ENCODE data around the gene MIB1. TPM values are rescaled to one million over a fixed set of nuclear protein-coding genes. Genes with fewer than 3 reads are reported as not detected.
A peak's percentile ranks its signal among the peaks of the same experiment; 100 is the strongest.

MIB1 gene
- total RNA-seq, 1 donor from 2014 or later: 63.8 TPM

DNA sequence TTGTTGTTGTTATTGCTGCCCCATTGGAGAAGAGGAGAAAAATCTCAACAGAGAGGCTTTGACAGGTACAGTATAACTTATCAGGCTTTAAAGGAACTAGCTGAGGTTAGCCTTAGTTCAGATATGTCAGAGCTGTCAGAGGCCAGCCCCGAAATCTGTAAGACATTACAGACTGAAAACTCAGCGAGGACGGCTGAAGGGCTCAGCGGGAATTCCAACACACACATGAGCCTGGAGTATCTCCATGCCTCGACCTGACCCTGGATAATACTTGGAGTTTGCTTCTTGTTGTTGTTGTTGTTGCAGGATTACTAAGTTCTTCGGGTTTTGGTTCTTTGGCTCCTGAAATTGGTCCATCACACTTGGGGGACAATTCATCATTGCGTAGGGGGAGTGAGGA, 166.9 kb downstream of the MIB1 start:
- DNase-seq (ENCODE audit: extremely low spot score, unreplicated experiment): no peak
- H3K9me3 Mint-ChIP-seq (ENCODE audit: unreplicated experiment): no peaks in the 10 kb centered on the region
- H3K36me3 Mint-ChIP-seq (ENCODE audit: unreplicated experiment): no peaks in the 10 kb centered on the region
- H3K4me1 Mint-ChIP-seq (ENCODE audit: unreplicated experiment): no peaks in the 10 kb centered on the region
- TF ChIP-seq, protein P1, sequence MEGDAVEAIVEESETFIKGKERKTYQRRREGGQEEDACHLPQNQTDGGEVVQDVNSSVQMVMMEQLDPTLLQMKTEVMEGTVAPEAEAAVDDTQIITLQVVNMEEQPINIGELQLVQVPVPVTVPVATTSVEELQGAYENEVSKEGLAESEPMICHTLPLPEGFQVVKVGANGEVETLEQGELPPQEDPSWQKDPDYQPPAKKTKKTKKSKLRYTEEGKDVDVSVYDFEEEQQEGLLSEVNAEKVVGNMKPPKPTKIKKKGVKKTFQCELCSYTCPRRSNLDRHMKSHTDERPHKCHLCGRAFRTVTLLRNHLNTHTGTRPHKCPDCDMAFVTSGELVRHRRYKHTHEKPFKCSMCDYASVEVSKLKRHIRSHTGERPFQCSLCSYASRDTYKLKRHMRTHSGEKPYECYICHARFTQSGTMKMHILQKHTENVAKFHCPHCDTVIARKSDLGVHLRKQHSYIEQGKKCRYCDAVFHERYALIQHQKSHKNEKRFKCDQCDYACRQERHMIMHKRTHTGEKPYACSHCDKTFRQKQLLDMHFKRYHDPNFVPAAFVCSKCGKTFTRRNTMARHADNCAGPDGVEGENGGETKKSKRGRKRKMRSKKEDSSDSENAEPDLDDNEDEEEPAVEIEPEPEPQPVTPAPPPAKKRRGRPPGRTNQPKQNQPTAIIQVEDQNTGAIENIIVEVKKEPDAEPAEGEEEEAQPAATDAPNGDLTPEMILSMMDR (IDR thresholded peaks at IDR 0.05): no peak
- no peak overlapping the region for H3K4me3 Mint-ChIP-seq (ENCODE audit: unreplicated experiment)
- no peak overlapping the region for H3K27ac Mint-ChIP-seq (ENCODE audit: unreplicated experiment)
- H3K27me3 Mint-ChIP-seq (ENCODE audit: unreplicated experiment): peaks cover 44% of the 10 kb centered on the region

DNA sequence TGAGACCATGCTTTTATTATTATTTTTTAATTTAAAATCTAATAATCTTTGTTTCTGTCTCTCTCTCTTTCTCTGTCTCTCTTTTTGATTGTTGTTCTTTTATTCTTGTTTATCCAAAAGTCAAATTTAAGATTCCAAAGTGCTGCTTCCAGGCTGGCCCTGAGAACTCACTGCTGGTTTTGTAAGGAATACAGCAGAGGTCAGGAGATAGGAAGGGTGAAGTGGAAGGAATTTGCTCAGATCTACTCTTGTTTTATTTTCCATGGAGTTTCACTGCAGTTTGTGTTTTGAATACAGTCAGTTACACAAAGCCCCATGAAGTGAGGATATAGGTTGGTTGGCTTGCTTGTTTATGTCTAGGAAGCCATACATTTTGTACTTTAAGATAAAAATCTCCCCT, 168.1 kb downstream of the MIB1 start:
- no peaks in the 10 kb centered on the region for H3K36me3 Mint-ChIP-seq (ENCODE audit: unreplicated experiment)
- H3K27ac Mint-ChIP-seq (ENCODE audit: unreplicated experiment): no peak overlapping the region
- H3K9me3 Mint-ChIP-seq (ENCODE audit: unreplicated experiment): no peaks in the 10 kb centered on the region
- H3K4me1 Mint-ChIP-seq (ENCODE audit: unreplicated experiment): no peaks in the 10 kb centered on the region
- peaks cover 45% of the 10 kb centered on the region for H3K27me3 Mint-ChIP-seq (ENCODE audit: unreplicated experiment)
- no peak overlapping the region for H3K4me3 Mint-ChIP-seq (ENCODE audit: unreplicated experiment)
- TF ChIP-seq, protein P1 (IDR thresholded peaks at IDR 0.05): no peak
- no peak for DNase-seq (ENCODE audit: extremely low spot score, unreplicated experiment)

DNA sequence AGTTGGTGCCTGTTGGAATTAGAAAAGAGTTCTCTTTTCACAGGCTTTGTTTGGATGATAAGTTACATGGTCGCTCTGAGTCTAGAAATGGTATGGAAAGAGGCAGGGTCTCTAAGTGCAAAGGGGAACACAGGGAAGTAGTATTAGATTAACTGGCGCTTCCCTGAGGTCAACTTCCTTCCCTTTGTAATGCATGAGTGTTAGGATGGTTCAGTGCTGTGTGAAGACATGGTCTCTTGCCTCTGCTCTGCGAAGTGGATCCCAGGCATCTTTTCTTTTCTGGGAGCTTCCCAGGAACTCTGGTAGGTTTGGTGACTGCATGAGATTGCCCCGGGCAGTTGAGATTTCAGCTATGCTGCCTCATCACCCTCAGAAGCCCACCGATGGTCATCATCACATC, 170.3 kb downstream of the MIB1 start:
- no peaks in the 10 kb centered on the region for H3K36me3 Mint-ChIP-seq (ENCODE audit: unreplicated experiment)
- H3K4me1 Mint-ChIP-seq (ENCODE audit: unreplicated experiment): no peaks in the 10 kb centered on the region
- H3K9me3 Mint-ChIP-seq (ENCODE audit: unreplicated experiment): no peaks in the 10 kb centered on the region
- TF ChIP-seq, protein P1 (IDR thresholded peaks at IDR 0.05): no peak
- H3K4me3 Mint-ChIP-seq (ENCODE audit: unreplicated experiment): no peak overlapping the region
- peaks cover 42% of the 10 kb centered on the region for H3K27me3 Mint-ChIP-seq (ENCODE audit: unreplicated experiment)
- no peak for DNase-seq (ENCODE audit: extremely low spot score, unreplicated experiment)
- no peak overlapping the region for H3K27ac Mint-ChIP-seq (ENCODE audit: unreplicated experiment)

DNA sequence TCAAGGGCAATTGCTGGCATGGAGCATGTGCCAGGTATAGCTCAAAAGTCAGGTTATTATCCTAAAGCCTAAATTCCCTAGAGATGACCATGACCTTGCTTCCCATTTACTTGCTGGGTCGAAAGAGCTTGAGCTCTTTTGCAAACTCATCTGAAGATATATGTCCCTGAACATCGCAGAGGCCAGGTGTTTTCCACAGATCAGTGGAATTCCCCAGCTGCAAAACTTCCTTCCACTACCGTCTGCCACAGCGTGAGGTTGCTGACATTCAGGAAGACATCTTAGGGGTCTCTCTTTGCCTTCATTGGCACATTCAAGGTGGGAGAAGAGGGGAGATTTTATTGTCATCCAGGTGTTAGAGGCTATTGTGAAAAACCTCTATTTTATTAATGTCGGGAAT, 171.0 kb downstream of the MIB1 start:
- Mint-ChIP-seq H3K27ac (ENCODE audit: unreplicated experiment) (no peak overlapping the region), H3K4me1 (ENCODE audit: unreplicated experiment) (no peaks in the 10 kb centered on the region), H3K36me3 (ENCODE audit: unreplicated experiment) (no peaks in the 10 kb centered on the region), H3K27me3 (ENCODE audit: unreplicated experiment) (peaks cover 42% of the 10 kb centered on the region), H3K9me3 (ENCODE audit: unreplicated experiment) (no peaks in the 10 kb centered on the region), H3K4me3 (ENCODE audit: unreplicated experiment) (no peak overlapping the region)
- TF ChIP-seq, protein P1 (IDR thresholded peaks at IDR 0.05): no peak
- no peak for DNase-seq (ENCODE audit: extremely low spot score, unreplicated experiment)

DNA sequence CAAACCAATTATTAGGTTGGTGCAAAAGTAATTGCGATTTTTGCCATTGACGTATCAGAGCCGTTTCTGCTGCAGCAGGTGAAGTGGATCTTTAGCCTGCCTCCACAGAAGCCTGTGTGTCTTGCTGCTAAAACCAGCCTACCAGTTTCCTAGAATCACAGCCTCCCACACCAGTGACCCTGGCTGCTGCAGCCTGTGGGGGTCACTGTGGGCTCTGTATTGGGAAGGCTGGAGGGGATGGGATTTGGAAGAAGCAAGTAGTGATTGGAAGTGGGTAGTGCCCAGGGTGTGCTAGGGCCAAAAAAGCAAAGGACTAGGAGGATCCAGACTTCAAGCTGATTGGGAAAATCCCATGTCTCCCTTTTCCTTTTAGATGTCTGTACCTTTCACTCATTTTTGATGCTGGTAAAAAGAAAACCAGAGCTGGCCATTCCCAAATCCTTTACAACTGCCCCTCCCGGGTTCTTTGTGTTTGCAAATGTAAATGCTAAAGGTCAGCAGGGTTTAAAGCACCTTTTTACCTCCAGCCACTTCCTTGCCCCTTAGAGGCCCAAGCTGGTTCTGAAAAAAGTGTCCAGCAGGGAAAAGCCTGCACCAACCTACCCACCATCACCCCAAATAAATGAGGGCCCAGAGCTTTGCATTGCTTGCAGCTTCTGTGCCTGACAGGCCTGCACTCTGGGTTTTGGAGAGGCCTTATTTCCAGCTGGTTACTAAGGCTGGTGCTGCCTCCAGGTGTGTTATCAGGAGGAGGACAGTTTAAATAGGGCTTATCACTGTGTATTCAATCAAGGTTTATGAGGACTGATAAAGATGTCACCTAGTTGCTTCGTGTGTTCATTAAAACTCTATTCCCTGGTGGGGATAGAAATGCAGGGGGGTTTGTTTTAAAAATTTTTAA, 172.0 kb downstream of the MIB1 start:
- TF ChIP-seq, protein P1 (IDR thresholded peaks at IDR 0.05): no peak
- no peaks in the 10 kb centered on the region for H3K36me3 Mint-ChIP-seq (ENCODE audit: unreplicated experiment)
- H3K4me1 Mint-ChIP-seq (ENCODE audit: unreplicated experiment): no peaks in the 10 kb centered on the region
- peak; percentile 40 for DNase-seq (ENCODE audit: extremely low spot score, unreplicated experiment)
- H3K4me3 Mint-ChIP-seq (ENCODE audit: unreplicated experiment): no peak overlapping the region
- no peaks in the 10 kb centered on the region for H3K9me3 Mint-ChIP-seq (ENCODE audit: unreplicated experiment)
- H3K27me3 Mint-ChIP-seq (ENCODE audit: unreplicated experiment): peaks cover 34% of the 10 kb centered on the region
- H3K27ac Mint-ChIP-seq (ENCODE audit: unreplicated experiment): no peak overlapping the region
